T1000 (cell line): Measurements from ENCODE around the gene ZSCAN2.

ENCODE experiments used
- DNase-seq: peaks from one replicate; lab custom pipeline; 2025; ENCODE audit warnings: mixed read lengths; lab: John Stamatoyannopoulos, UW

ZSCAN2 gene

DNA sequence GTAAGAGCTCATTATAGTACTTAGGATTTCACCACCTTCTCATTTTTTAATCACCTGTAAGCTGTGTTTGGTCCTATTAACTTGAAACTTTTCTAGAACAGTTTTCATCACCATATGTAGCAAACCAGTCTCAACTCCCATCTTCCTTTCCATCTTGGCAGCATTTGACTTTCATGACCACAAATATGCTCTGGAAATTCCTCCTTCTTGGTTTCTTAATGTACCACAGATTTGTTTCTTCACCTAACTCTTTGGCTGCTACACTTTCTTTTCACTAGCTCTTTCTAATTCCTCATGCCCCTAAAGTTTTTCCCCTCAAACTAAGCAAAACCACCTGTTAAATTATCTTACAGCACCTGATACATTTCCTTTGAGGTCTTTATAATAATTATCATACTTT lies 70.4 kb downstream of the ZSCAN2 start:
- no peak for DNase-seq
